ENCODE measurements around the gene LRRC41.

The LRRC41 gene

DNA sequence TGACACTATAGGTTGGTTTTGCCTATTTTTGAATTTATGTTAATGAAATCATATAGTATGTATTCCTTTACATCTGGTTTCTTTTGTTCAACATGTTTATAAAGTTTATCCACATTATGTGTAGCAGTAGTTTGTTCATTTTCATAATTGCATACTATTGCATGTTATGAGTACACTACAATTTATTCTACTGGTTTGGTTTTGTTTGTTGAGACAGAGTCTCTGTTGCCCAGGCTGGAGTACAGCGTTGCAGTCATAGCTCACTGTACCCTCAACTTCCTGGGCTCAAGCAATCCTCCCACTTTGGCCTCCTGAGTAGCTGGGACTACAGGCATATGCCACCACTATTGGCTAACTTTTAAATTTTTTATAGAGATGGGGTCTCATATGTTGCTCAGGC lies 34.8 kb downstream of the LRRC41 start:
- H3K4me3 ChIP-seq (ENCODE audit: low read length) = no peak overlapping the region
- peaks cover 28% of the 10 kb centered on the region; the same call in 1 of the 2 replicates for H3K36me3 ChIP-seq (replicated peaks; ENCODE audit: insufficient read depth, low read length)
- H3K79me2 ChIP-seq (ENCODE audit: low read length) = 0 out of 2 replicates have a peak, but pooled peaks cover 7% of the 10 kb centered on the region
- no peak overlapping the region for H2AFZ ChIP-seq (ENCODE audit: low read length)
- no peaks in the 10 kb centered on the region for H3K4me1 ChIP-seq (ENCODE audit: low read length)
- no peaks in the 10 kb centered on the region for H3K9me3 ChIP-seq (replicated peaks; ENCODE audit: insufficient read depth, low read length)
- H3K4me2 ChIP-seq (ENCODE audit: low read depth, low read length) = no peak overlapping the region
- no peak for DNase-seq
- no peak overlapping the region for H3K9ac ChIP-seq (ENCODE audit: low read length)
- no peaks in the 10 kb centered on the region for H3K9me2 ChIP-seq (replicated peaks; ENCODE audit: insufficient read depth, low read length)
- TF ChIP-seq EZH2 (optimal IDR thresholded peaks at IDR 0.05; ENCODE audit: low read depth, low read length) = no peak
- TF ChIP-seq CTCF (IDR thresholded peaks at IDR 0.05; ENCODE audit: low read length) = no peak
- TF ChIP-seq EZH2phosphoT487 (IDR thresholded peaks at IDR 0.05; ENCODE audit: low read length) = no peak
- no peaks in the 10 kb centered on the region for H4K20me1 ChIP-seq (ENCODE audit: insufficient read depth, low read length)
- H3K27me3 ChIP-seq (replicated peaks; ENCODE audit: insufficient read depth, low read length) = no peaks in the 10 kb centered on the region
- H3F3A ChIP-seq (ENCODE audit: insufficient read depth, low read length) = no peaks in the 10 kb centered on the region
- no peak overlapping the region for H3K27ac ChIP-seq (ENCODE audit: low read length)

DNA sequence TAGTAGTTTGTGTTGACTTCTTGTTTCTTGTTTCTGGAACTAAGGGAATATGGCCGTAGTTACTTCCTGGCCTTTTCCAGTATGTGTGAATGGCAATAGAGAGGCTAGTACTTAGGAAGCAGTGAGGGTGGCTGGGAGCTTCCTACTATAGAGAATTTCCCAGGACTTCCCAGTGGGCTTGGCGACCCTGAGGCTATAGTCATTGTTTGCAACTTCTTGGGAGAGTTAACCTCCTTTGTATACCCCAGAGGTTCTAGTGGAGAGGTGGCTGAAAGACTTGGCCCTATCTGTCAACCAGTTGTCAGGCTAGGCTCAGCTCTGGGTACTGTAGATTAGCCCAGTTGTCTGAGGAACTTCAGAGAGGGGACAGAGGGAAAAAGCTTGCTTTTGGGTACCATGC lies 40.3 kb downstream of the LRRC41 start:
- Histone ChIP-seq H2AFZ (ENCODE audit: low read length) (no peak overlapping the region), H3F3A (ENCODE audit: insufficient read depth, low read length) (no peaks in the 10 kb centered on the region), H3K4me2 (ENCODE audit: low read depth, low read length) (no peak overlapping the region), H3K4me3 (ENCODE audit: low read length) (no peak overlapping the region), H3K4me1 (ENCODE audit: low read length) (no peaks in the 10 kb centered on the region), H3K79me2 (ENCODE audit: low read length) (peaks cover 22% of the 10 kb centered on the region), H3K9me2 (replicated peaks; ENCODE audit: insufficient read depth, low read length) (no peaks in the 10 kb centered on the region), H3K9me3 (replicated peaks; ENCODE audit: insufficient read depth, low read length) (no peaks in the 10 kb centered on the region), H3K27ac (ENCODE audit: low read length) (no peak overlapping the region), H3K36me3 (replicated peaks; ENCODE audit: insufficient read depth, low read length) (peaks cover 32% of the 10 kb centered on the region), H3K9ac (ENCODE audit: low read length) (no peak overlapping the region), H4K20me1 (ENCODE audit: insufficient read depth, low read length) (no peaks in the 10 kb centered on the region), H3K27me3 (replicated peaks; ENCODE audit: insufficient read depth, low read length) (no peaks in the 10 kb centered on the region)
- DNase-seq = no peak
- TF ChIP-seq CTCF (IDR thresholded peaks at IDR 0.05; ENCODE audit: low read length) = no peak
- no peak for TF ChIP-seq EZH2phosphoT487 (IDR thresholded peaks at IDR 0.05; ENCODE audit: low read length)
- no peak for TF ChIP-seq EZH2 (optimal IDR thresholded peaks at IDR 0.05; ENCODE audit: low read depth, low read length)

- TF ChIP-seq EZH2 (optimal IDR thresholded peaks at IDR 0.05; ENCODE audit: low read depth, low read length) = no peak
- no peak for TF ChIP-seq EZH2phosphoT487 (IDR thresholded peaks at IDR 0.05; ENCODE audit: low read length)
- no peak for TF ChIP-seq CTCF (IDR thresholded peaks at IDR 0.05; ENCODE audit: low read length)
- Histone ChIP-seq H3K4me1 (ENCODE audit: low read length) (no peaks in the 10 kb centered on the region), H3K27me3 (replicated peaks; ENCODE audit: insufficient read depth, low read length) (no peaks in the 10 kb centered on the region), H3K4me2 (ENCODE audit: low read depth, low read length) (no peak overlapping the region), H3K9ac (ENCODE audit: low read length) (no peak overlapping the region), H3K36me3 (replicated peaks; ENCODE audit: insufficient read depth, low read length) (peaks cover 32% of the 10 kb centered on the region), H2AFZ (ENCODE audit: low read length) (no peak overlapping the region), H3K9me3 (replicated peaks; ENCODE audit: insufficient read depth, low read length) (no peaks in the 10 kb centered on the region), H3K27ac (ENCODE audit: low read length) (no peak overlapping the region), H3K79me2 (ENCODE audit: low read length) (peaks cover 26% of the 10 kb centered on the region), H3F3A (ENCODE audit: insufficient read depth, low read length) (no peaks in the 10 kb centered on the region), H4K20me1 (ENCODE audit: insufficient read depth, low read length) (no peaks in the 10 kb centered on the region), H3K9me2 (replicated peaks; ENCODE audit: insufficient read depth, low read length) (no peaks in the 10 kb centered on the region), H3K4me3 (ENCODE audit: low read length) (no peak overlapping the region)
- DNase-seq = no peak
Observed at GRCh38 chr1:46262508-46262907, 40.9 kb downstream of the LRRC41 start.
